ENCODE results near the gene SAP25. TPM values are rescaled to one million over a fixed set of nuclear protein-coding genes. Genes with fewer than 3 reads are reported as not detected.
"Not testable (repeated sequence)": the region's sequence is repeated elsewhere in the genome, so short reads cannot be mapped to it uniquely, and the experiment has no call there.

SAP25 gene
- total RNA-seq, 1 donor from 2014 or later, result not detected

DNA sequence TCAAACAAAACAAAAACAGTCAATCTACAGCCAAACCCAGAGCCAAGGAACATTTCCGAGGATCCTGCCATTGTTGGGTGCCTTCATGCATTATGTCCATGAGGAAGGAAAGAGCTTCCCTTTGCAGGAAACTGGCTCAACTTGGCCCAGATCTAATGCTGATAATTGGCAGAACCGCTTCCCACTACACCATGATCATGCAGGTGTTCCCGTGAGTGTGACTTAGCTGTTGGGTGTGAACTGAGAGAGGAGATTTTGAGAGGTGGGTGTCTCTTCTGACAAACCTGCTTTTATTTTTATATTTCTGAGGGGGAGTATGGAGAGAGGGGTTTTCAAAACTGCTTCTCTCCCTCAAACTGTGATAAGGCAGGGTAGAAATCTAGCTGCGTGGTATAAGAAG, 14.6 kb downstream of the SAP25 start:
- no peak for DNase-seq

DNA sequence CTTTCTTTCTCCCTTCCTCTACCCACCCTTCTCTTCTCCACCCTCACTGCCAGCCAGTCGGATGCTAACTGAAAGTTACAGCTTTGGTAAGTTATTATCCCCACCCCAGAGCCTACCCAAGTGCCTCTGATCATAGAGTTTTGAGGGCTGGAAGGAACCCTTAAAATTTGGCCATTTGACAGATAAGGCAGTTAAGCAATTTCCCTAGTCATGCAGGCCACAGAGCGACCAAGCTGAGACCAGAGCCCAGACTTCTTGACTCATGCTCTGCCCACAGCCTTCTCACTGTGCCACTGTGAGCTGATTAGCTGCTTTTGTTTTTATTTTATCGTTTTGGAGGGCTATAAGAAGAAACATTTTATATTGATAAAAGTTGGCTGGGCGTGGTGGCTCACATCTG, 17.2 kb downstream of the SAP25 start:
- DNase-seq, result no peak

DNA sequence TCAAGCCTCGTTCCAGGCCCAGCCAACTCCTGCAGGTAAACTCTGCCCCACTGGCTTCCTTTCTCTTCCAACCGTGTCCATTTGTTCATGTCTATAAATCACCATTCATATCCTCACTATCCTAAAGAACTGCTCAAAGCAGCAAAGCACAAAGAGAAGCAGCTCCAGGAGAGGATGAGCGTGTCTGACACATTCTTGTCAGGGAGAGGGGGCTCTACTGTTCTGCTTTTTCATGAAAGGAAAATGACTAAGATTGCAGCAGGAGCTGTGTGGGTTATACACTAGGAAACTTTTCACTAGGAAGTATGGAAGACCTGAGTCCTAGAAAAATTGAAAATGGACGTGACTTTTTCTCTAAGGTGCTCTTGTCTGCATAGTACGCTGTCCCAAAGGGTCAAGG, 18.0 kb downstream of the SAP25 start:
- no peak for DNase-seq

DNA sequence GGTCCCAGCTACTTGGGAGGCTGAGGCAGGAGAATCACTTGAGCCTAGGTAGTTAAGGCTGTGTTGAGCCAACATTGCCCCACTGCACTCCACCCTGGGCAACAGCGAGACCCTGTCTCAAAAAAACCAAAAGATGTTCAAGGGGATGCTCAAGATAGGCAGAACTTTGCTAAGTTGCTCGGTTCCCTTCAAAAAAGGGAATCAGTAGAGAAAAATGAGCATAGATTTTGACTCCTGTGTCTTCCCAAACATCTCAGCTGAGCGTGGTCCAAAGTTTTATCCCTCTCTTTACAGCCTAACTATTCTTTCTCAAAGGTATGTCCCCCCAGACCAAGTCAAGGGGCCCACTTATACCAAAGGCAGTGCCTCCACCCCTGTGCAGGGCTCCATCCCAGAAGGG, 20.7 kb downstream of the SAP25 start:
- DNase-seq, result no peak

- DNase-seq, result no peak
These were observed 21.2 kb downstream of the SAP25 start for GRCh38 chr7:100552532-100552931.

DNA sequence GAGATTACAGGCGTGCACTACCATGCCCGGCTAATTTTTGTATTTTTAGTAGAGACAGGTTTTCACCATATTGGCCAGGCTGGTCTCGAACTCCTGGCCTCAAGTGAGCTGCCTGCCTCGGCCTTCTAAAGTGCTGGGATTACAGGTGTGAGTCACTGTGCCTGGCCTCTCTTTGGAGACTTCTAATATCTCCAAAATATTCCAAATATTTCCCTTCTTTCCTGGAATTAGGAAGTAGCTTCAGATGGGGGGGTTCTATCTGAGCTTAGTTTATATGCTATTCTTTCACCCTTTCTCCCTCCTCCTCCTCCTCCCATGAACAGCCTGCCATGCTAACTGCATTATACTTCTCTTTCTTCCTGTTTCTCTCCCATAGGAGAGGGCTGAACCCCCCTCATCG, 25.3 kb downstream of the SAP25 start:
- DNase-seq, result not testable (repeated sequence)

DNA sequence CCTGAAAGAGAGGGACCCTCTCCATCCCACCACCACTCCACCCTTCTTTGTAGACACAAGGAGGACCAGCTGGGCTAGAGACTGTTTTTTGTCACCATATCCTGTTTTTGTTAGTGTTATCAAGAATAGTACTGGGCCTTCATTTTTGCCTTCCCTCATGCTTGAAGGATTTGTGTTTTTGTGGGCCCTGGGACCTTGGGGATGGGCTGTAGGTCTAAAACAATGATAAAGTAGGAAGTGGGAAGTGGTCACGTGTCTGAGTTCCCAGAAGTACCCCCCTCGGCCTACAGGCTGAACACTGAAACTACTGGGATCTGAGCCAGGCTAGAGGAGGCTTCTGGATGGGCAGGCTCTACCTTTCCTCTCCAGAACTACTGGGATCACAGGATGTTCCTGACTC, 25.8 kb downstream of the SAP25 start:
- DNase-seq, result no peak

DNA sequence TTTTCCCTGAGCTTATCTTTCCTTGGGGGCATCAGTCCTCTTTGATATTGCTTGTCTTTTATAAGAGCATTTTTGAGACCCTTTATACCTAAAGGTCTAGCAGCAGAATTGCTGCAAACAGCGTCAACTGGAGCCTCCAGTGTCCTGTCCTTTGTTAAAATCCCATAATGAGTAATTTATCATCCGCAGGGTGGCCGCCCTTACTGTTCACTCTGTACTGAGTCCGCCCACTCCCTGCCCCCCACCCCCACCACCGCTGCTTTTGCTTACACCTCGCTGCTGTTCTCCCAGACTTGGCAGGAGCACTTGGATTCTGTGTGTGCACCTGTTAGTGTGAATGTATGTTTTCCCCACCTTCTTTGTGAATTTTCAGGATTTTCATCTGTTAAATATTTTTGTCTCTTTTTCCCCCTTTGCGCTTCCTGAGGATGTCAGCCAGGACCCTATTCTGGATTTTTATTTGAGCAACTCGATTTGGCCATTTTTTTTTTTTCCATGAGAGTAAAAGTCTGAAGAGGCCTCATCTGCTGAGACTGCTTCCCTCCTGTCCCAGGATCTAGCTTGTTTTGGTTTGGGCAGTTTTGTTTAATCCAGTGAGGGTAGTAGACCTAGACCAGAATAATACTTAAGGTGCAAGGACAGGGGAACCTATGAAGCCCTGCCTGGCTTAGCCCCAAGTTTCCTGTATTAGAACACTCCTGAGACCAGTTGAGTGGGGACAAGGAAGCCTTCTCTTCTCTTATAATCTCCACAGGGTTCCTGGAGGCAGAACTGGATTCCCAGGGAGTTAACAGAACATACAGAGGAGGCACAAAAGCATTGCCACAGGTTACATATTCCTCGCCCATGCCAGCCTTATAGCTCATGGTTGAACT, 26.5 kb downstream of the SAP25 start:
- DNase-seq, result peak; percentile 22

DNA sequence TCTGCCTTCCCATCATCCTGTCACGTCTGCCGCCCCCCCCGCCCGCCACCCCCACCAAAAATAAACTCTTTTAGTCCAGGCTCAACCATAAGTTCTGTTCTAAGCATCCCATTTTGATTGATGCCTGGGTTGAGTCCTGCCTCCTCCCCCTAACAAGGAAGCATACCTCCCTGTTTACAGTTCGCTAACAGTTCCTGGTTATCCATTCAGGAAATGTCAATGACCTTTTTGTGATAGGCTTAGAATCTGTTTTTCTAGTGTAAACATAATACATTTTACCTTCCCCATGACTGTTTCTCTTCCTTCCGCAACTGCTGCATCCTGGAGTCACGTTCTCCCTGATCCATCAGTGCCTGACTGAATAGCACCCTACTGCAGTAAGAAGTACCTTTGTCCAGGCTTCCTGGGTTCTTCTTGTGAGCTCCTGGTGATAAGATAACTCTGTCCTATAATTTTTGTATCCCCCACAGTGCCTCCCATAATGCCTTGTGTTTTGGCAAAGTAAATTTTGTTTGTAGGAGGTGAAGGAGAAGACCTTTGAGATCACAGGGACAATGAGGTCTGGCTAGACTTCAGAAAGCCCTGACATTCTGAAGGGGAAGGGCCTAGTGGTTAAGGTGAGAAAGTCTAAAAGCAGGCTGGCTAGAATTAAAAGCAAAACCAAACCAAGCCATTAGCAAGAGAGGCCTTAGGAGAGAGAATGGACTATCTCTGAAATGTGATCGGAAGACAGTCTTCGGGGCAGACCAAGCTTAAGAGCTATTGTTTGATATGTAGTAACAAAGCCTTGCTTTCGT, 27.4 kb downstream of the SAP25 start:
- no peak for DNase-seq

DNA sequence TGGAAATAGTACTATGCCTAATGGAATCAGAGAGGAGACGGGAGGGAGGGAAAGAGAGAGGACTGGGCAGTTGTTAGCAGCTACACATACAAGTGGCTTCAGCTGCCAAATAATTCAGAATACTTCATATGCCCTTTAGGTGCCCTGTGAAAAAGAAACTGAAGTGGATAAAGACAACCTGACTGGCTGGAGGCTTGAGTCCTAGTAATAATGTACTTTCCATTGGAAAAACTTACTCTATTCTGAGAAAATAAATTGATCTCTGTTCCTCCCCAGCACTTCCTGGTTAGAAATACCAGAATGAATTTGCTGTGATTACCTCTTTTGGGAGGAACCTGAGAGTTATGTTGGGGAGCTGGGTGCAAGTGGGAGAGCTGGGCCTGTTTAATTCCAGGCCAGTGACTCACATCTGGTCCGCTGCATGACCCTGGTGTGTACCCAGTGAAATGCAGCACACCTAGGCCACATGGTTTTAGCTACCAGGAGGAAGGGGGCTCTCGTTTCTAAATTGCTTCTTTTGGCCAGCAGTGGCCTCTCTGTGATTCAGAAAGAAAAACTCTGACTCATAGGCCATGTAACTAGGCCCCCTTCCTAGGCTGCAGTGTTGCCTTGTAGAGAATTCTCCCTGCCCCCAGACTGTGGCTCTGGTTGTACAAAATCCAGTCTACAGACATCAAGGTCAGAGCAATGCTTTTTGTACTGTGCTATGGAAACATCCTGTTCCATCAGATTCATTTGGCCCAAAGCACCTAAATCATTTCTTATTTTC, 28.2 kb downstream of the SAP25 start:
- peak; percentile 22 for DNase-seq

DNA sequence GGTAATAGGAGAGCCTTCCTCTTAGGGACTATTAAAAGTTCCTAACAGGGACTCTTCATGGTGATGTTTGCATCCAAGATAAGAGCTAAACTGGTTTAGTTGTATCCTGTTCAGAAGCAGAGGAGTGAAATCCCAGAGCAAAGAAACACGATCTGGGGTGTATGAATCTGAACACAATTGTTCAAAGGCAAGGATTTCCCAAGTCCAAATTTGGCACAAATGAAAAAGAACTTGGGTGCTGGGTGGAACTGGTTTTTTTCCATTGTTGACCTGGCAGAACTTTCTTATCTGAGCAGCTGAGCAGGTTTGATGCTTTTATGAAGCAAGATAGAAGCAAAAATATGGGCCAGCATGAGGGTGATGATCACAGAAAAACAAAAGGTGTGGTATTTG, 28.7 kb downstream of the SAP25 start:
- DNase-seq, result peak; percentile 13

GRCh38 chr7:100544386-100544785, 29.3 kb downstream of the SAP25 start:
- DNase-seq, result no peak

DNA sequence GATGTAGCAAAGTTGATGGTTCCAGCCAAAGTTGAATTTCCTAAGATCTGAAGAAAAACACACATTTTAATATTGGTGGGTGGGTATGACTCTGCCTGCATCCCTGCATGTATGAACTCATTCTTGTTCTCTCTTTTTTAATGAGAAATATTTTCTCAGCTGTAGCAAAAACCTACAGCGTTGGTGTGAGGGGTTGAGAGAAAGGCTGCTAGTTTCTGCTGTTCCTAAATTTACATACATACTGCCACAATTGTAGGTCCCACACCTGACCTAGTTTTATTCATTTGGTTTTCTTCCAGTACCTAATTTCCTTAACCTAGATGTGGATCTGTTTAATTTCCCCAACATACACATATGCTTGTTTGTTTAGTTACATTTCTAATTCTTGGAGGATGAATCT, 30.1 kb downstream of the SAP25 start:
- DNase-seq, result no peak

GRCh38 chr7:100541309-100541708, 32.4 kb downstream of the SAP25 start:
- not testable (repeated sequence) for DNase-seq

DNA sequence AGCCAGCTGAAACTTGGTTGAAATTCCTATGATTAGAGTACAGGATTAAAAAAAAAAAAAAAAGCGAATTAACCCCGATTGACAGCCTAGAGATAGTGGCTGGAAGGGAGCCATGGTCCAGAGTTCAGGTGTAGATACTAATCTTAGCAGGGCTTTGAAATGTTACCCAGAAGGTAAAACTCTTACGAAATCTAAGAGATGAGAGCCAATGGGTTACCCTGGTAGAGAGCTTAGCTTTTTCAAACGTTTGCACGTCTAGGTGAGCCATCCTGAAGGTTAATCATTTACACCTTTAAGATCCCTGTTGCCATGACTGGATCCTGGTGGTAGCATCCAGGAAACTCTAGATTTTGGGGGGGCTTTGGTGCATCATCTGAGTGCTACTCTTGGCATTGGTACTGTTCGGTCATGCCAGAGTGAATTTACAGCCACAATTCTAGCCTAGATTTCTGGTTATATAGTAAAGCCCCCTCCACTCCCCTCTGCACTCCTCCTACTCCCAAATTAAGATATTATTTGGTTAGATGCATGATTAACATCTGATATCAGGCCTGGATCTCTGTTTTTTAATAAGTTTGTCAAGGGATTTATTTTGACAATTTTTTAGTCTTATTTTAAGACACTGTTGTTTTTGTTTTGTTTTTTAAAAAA, 33.5 kb downstream of the SAP25 start:
- DNase-seq, result no peak

- no peak for DNase-seq
These were observed 34.2 kb downstream of the SAP25 start for GRCh38 chr7:100539436-100540006.

GRCh38 chr7:100538654-100539435, 34.9 kb downstream of the SAP25 start, which contains the start of gene AGFG2:
Gene AGFG2 (plus strand): TSS chr7:100539203. CDS start chr7:100539347, 144 bp downstream.
- peak; percentile 100 for DNase-seq

DNA sequence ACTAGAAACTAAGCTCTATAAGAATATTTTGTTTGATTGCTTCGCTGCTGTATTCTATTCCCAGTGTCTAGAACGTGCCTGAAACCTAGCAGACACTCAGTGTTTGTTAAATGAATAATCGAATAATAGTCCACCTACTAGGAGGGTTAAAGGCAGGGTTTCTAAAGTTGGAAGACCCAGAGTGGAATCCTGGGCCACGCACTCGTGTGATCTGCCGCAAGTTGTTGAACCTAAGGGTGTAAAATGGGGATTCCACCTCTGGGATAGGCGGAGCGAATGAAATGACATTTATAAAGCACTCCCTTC, 35.4 kb downstream of the SAP25 start:
- no peak for DNase-seq

DNA sequence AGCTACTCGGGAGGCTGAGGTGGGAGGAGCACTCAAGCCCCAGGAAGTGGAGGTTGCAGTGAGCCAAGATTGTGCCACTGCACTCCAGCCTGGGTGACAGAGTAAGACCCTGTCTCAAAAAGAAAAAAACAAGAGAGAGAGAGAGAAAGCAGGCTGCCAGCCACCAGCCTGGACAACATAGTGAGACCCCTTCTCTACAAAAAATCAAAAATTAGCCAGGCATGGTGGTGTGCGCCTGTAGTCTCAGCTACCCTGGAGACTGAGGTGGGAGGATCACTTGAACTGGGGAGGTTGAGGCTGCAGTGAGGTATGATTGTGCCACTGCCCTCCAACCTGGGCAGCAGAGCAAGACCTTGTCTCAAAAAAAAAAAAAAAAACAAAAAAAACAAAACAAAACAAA, 37.0 kb downstream of the SAP25 start:
- not testable (repeated sequence) for DNase-seq

DNA sequence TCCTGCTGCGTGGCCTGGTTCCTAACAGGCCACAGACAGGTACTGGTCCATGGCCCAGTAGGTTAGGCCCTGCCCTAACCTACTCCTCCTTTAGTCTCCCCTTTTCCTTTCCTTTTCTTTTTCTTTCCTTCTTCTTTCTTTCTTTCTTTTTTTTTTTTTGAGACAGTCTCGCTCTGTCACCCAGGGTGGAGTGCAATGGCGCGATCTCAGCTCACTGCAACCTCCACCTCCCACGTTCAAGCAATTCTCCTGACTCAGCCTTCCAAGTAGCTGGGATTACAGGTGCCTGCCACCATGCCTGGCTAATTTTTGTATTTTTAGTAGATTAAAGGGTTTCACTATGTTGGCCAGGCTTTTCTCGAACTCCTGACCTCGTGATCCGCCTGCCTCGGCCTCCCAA, 37.7 kb downstream of the SAP25 start:
- not testable (repeated sequence) for DNase-seq
